ENCODE results near the gene OR8B12.

- TF ChIP-seq ZNF274 (IDR thresholded peaks at IDR 0.05; ENCODE audit: low read depth, low read length) (no peak), YY1 (IDR thresholded peaks at IDR 0.05; ENCODE audit: insufficient read depth, insufficient read length) (no peak), SUZ12 (IDR thresholded peaks at IDR 0.05; ENCODE audit: extremely low read depth, insufficient read depth, insufficient read length) (no peak)
These were observed 9.8 kb downstream of the OR8B12 start for GRCh38 chr11:124533626-124534025.

All from NT2/D1 (cell line).